Stomach (tissue), 9 donors: ENCODE measurements around the gene KCNQ5. TPM values are rescaled to one million over a fixed set of nuclear protein-coding genes. Genes with fewer than 3 reads are reported as not detected.

ENCODE experiments used
- DNase-seq, 2 donors: peaks; one replicate each; pipeline versions ENCODE4 v3.0.0 to v3.0.0-alpha.2; 2013 to 2019
- H3K27ac ChIP-seq, 5 donors: fragments of 200-600 bp in 4 of 5; sonication (generic) in 4 of 5; one replicate each; pipeline ENCODE4 v1.5.1; 2013 to 2019; ENCODE audit warnings: mild to moderate bottlenecking in 1 of 5, moderate library complexity in 1 of 5
- H3K27me3 ChIP-seq, 3 donors: fragments of 200-600 bp; sonication (generic); one replicate each; pipeline ENCODE4 v1.5.1; 2017 to 2019; ENCODE audit warnings: mixed run types in 1 of 3
- H3K36me3 ChIP-seq, 4 donors: fragments of 200-600 bp; sonication (generic); 1 replicate in 3 of 4; 2 replicates in 1 of 4; pipeline ENCODE4 v1.5.1; 2016 to 2019
- H3K4me1 ChIP-seq, 4 donors: fragments of 200-600 bp; sonication (generic); one replicate each; pipeline ENCODE4 v1.5.1; 2016 to 2019
- H3K4me3 ChIP-seq, 4 donors: fragments of 200-600 bp; sonication (generic) in 3 of 4; one replicate each; pipeline ENCODE4 v1.5.1; 2016 to 2019; ENCODE audit warnings: mild to moderate bottlenecking in 1 of 4
- H3K9me3 ChIP-seq, 4 donors: fragments of 200-600 bp; sonication (generic); one replicate each; pipeline ENCODE4 v1.5.1; 2016 to 2019
- EP300 ChIP-seq: sonication (generic); formaldehyde crosslinking; IDR thresholded peaks from one replicate; pipeline ENCODE4 v1.6.1; 2017; ENCODE audit warnings: antibody characterized with exemption
- POLR2A ChIP-seq, 4 donors: fragments of 450-650 bp; IDR thresholded peaks; one replicate each; pipeline ENCODE4 v1.6.1; 2016; ENCODE audit warnings: antibody characterized with exemption in 4 of 4, control low read depth in 2 of 4, mild to moderate bottlenecking in 1 of 4, moderate library complexity in 1 of 4
- POLR2AphosphoS5 ChIP-seq, 3 donors: sonication (generic); formaldehyde crosslinking; IDR thresholded peaks; one replicate each; pipeline ENCODE4 v1.6.1; 2016; ENCODE audit warnings: antibody characterized with exemption in 3 of 3
- WGBS, 5 donors: extraction: QIAGEN DNeasy Blood & Tissue Kit in 3 of 5; methylation state at CpG; one replicate each; pipeline versions ENCODE4 v1.1.5 to v1.1.7; 2013 to 2018; 5-methylcytosine and 5-hydroxymethylcytosine counted together
- intact Hi-C: fragments of 100-400 bp; cut with DNase I; formaldehyde crosslinking; loops from one replicate; pipeline ENCODE4 v1.15.1; 2023; ENCODE audit warnings: low total_unique reads
- polyA plus RNA-seq, 3 donors: library from polyadenylated mRNA; stranded (reverse); fragments of 200-250 nt; gene quantifications; one replicate each; pipeline ENCODE4 v1.2.3, GENCODE V29; 2013
- total RNA-seq, 5 donors: library from RNA; depleted of rRNA; stranded (reverse); fragments of >200 nt; gene quantifications; one replicate each; pipeline versions ENCODE4 v1.1.0 to v1.2.3, GENCODE V29; 2014 to 2016
- TF ChIP-seq, protein P1 (sequence below), 7 experiments: fragments of 450-650 bp in 4 of 7; fragments of 200-600 bp in 3 of 7; sonication (generic) in 3 of 7; IDR thresholded peaks; one replicate each; pipeline ENCODE4 v1.5.1; 2016 to 2019; ENCODE audit warnings: antibody characterized with exemption in 7 of 7, control low read depth in 2 of 7, mild to moderate bottlenecking in 1 of 7
- donor health status: healthy with polysubstance abuse.
- donor health status: Bipolar disorder and iron deficiency.
- donor health status: healthy.

The KCNQ5 gene
- total and polyA plus RNA-seq, 8 donors: 0.12 to 2.8 (median 0.37) TPM; not detected in 2

DNA sequence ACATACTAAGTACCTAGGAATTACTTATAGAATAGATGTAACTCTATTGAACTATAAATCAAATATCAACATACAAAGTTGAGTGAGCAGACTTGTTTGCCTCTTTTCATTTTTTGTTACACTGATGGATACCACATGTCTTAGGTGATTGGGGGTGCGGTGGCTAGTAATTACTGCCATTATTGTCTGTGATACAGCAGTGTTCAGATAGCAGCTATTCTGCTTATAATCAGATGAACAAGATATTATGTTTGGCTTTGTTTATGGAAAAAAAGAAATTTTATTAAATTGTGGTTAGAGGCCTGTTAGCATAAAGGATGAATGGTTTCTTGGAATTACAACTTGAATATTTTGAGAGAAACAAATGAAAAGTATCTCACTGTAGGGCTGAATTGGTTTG, 55.9 kb downstream of the KCNQ5 start:
- no peaks in the 10 kb centered on the region for H3K4me1 ChIP-seq
- intact Hi-C loops: no loop called here
- H3K9me3 ChIP-seq: no peaks in the 10 kb centered on the region
- no peak overlapping the region for H3K27ac ChIP-seq
- 67 to 86% (median 75%) methylated on average over 1 of the region's 1 CpG for whole genome bisulfite sequencing, 5 donors
- H3K27me3 ChIP-seq: no peaks in the 10 kb centered on the region
- no peaks in the 10 kb centered on the region for H3K36me3 ChIP-seq
- no peak for DNase-seq
- TF ChIP-seq POLR2AphosphoS5 (IDR thresholded peaks at IDR 0.05): no peak
- no peak for TF ChIP-seq EP300
- TF ChIP-seq POLR2A (IDR thresholded peaks at IDR 0.05): no peak
- TF ChIP-seq, protein P1, sequence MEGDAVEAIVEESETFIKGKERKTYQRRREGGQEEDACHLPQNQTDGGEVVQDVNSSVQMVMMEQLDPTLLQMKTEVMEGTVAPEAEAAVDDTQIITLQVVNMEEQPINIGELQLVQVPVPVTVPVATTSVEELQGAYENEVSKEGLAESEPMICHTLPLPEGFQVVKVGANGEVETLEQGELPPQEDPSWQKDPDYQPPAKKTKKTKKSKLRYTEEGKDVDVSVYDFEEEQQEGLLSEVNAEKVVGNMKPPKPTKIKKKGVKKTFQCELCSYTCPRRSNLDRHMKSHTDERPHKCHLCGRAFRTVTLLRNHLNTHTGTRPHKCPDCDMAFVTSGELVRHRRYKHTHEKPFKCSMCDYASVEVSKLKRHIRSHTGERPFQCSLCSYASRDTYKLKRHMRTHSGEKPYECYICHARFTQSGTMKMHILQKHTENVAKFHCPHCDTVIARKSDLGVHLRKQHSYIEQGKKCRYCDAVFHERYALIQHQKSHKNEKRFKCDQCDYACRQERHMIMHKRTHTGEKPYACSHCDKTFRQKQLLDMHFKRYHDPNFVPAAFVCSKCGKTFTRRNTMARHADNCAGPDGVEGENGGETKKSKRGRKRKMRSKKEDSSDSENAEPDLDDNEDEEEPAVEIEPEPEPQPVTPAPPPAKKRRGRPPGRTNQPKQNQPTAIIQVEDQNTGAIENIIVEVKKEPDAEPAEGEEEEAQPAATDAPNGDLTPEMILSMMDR (IDR thresholded peaks at IDR 0.05): no peak
- H3K4me3 ChIP-seq: no peak overlapping the region

DNA sequence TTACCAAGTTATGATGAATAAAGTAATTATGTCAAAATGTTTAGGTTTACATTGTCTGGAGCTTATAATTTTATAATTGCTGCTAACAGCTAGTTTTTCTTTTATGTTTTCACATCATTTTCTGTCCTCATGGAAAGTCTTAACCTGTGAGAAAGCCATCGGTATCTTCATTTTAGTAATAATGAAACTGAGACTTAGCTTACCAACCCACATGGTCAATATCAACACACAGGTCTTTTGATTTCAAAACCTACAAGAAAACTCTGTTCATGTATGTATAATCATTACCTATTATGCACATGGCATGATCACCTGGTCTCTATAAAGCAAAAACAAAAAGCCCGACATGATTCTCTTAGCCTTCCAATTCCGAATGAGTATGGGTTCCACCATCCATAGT, 61.9 kb downstream of the KCNQ5 start:
- no peak for TF ChIP-seq POLR2AphosphoS5 (IDR thresholded peaks at IDR 0.05)
- TF ChIP-seq EP300: no peak
- TF ChIP-seq, protein P1 (IDR thresholded peaks at IDR 0.05): no peak
- TF ChIP-seq POLR2A (IDR thresholded peaks at IDR 0.05): no peak
- Histone ChIP-seq H3K4me1 (no peaks in the 10 kb centered on the region), H3K27me3 (no peaks in the 10 kb centered on the region), H3K27ac (no peak overlapping the region), H3K36me3 (no peaks in the 10 kb centered on the region), H3K9me3 (no peaks in the 10 kb centered on the region), H3K4me3 (no peak overlapping the region)
- intact Hi-C loops: no loop called here
- no peak for DNase-seq
- 89 to 98% (median 93%) methylated on average over 3 of the region's 3 CpGs for WGBS, 5 donors

DNA sequence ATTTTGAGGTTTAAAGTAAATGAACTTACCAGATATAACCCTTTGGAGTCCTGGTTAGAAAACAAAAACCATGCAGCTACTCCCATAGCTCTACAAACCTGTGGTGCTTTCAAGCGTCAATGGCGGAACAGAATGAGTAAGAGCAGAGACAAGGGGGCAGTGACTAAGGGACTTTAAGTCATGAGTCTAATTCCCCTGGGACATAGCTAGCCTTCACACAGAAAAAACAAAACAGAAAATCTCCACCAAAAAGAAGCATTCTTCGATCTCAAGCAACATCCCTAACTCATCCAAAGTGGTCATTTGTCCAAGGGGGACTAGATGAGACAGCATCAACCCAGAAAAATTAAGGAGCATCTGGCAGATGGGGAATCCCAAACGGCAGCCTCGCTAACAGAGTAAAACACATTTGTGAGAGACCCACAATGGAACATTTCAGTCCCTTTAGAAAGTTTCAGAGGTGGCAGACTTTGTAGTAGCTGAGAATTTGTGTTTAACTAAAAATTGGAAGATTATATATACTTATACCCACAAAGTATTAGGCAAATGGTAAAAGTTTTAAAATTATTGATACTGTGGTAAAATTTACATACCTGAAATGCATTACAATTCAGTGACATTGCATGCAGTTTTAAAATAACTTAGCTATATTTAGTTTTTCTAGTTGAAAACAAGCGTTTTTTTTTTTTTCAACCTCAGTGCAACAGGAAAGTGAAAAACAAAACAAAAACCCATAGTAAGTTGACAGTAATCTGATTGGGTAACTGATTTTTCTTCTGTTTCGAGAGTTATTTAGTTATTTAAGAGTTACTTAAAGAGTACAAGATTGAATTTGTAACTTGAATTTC, 67.5 kb downstream of the KCNQ5 start:
- Histone ChIP-seq H3K9me3 (no peaks in the 10 kb centered on the region), H3K4me3 (no peak overlapping the region), H3K27me3 (no peaks in the 10 kb centered on the region), H3K27ac (no peak overlapping the region), H3K4me1 (no peaks in the 10 kb centered on the region), H3K36me3 (no peaks in the 10 kb centered on the region)
- DNase-seq: no peak
- intact Hi-C loops: no loop called here
- WGBS, 5 donors: 79 to 90% (median 82%) methylated on average over 7 of the region's 7 CpGs
- TF ChIP-seq POLR2AphosphoS5 (IDR thresholded peaks at IDR 0.05) (no peak), POLR2A (IDR thresholded peaks at IDR 0.05) (no peak), EP300 (no peak)
- TF ChIP-seq, protein P1 (IDR thresholded peaks at IDR 0.05): no peak

DNA sequence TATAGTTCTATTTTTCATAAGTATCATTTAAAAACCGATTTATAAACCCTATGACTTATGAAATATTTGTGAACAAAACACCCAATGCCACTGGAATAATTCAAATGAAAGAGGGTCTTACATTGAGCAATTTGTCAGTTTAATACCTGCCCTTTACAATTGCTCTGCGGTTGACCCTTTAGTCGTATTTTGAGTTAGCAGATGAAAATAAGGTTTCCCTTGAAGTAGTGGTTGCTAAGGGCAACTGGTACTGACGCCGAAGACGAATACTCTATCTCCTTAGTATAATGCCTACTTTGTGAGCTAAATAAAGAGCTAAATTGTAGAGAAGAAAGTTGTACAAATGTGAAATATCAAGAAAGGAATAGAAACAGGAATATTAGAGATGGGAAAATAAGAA, 69.4 kb downstream of the KCNQ5 start:
- Histone ChIP-seq H3K27me3 (no peaks in the 10 kb centered on the region), H3K9me3 (no peaks in the 10 kb centered on the region), H3K36me3 (no peaks in the 10 kb centered on the region), H3K27ac (no peak overlapping the region), H3K4me1 (no peaks in the 10 kb centered on the region), H3K4me3 (no peak overlapping the region)
- intact Hi-C loops: no loop called here
- no peak for DNase-seq
- TF ChIP-seq EP300: no peak
- TF ChIP-seq POLR2A (IDR thresholded peaks at IDR 0.05): no peak
- no peak for TF ChIP-seq POLR2AphosphoS5 (IDR thresholded peaks at IDR 0.05)
- WGBS, 5 donors: 77 to 89% (median 84%) methylated on average over 6 of the region's 6 CpGs

DNA sequence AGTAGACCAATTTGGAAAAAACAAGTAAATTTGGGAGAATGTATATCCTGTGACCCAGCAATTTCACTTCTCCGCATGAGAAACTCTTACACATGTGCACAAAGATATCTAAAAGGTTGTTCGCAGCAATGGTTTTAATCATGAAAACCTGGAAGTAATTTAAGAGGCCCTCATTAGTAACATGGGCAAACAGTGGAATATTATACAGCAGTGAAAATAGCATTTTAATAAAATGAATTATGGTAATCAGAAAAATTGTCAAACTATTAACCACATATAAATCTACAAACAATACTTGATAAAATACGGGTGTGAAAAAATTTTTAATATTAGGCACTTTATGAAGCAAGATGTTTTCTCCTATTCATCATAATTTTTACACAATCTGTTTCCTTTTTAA, 74.2 kb downstream of the KCNQ5 start:
- H3K9me3 ChIP-seq: no peaks in the 10 kb centered on the region
- DNase-seq: no peak
- TF ChIP-seq, protein P1 (IDR thresholded peaks at IDR 0.05): no peak
- no peak for TF ChIP-seq POLR2AphosphoS5 (IDR thresholded peaks at IDR 0.05)
- TF ChIP-seq POLR2A (IDR thresholded peaks at IDR 0.05): no peak
- no peak for TF ChIP-seq EP300
- H3K4me1 ChIP-seq: no peaks in the 10 kb centered on the region
- H3K36me3 ChIP-seq: no peaks in the 10 kb centered on the region
- no peak overlapping the region for H3K4me3 ChIP-seq
- no peak overlapping the region for H3K27ac ChIP-seq
- H3K27me3 ChIP-seq: no peaks in the 10 kb centered on the region
- intact Hi-C loops: no loop called here
- WGBS, 5 donors: 96 to 97% (median 96%) methylated on average over 3 of the region's 3 CpGs
